Prostate gland (tissue), 2 donors: ENCODE measurements around the gene EGR1. TPM values are rescaled to one million over a fixed set of nuclear protein-coding genes. Genes with fewer than 3 reads are reported as not detected.

Experiments
- DNase-seq: peaks from one replicate; pipeline ENCODE4 v3.0.0-alpha.2; 2019; ENCODE audit warnings: low spot score
- H3K27ac ChIP-seq, 2 donors: fragments of 200-600 bp; sonication (generic); 2 replicates each; pipeline ENCODE4 v1.5.1; 2017 to 2019
- H3K27me3 ChIP-seq: fragments of 200-600 bp; sonication (generic); replicated peaks from 2 replicates; pipeline ENCODE4 v1.5.1; 2019; ENCODE audit not compliant: insufficient read depth
- H3K36me3 ChIP-seq, 2 donors: fragments of 200-600 bp; sonication (generic); 1 replicate in 1 of 2; 2 replicates in 1 of 2; pipeline versions ENCODE4 v1.5.1 to v1.8.1; 2017 to 2019
- H3K4me1 ChIP-seq: fragments of 200-600 bp; sonication (generic); replicated peaks from 2 replicates; pipeline ENCODE4 v1.5.1; 2019
- H3K4me3 ChIP-seq, 2 donors: fragments of 200-600 bp; sonication (generic); 2 replicates each; pipeline ENCODE4 v1.5.1; 2017 to 2019
- H3K9me3 ChIP-seq: fragments of 200-600 bp; sonication (generic); 2 replicates; pipeline ENCODE4 v1.5.1; 2017
- POLR2A ChIP-seq: fragments of 450-650 bp; IDR thresholded peaks from one replicate; pipeline ENCODE4 v1.6.1; 2016; ENCODE audit warnings: antibody characterized with exemption, mild to moderate bottlenecking
- POLR2AphosphoS5 ChIP-seq: sonication (generic); formaldehyde crosslinking; IDR thresholded peaks from one replicate; pipeline ENCODE4 v1.6.1; 2017; ENCODE audit warnings: antibody characterized with exemption
- WGBS: methylation state at CpG from one replicate; pipeline ENCODE4 v1.1.5; 2018; 5-methylcytosine and 5-hydroxymethylcytosine counted together
- intact Hi-C: fragments of 100-400 bp; cut with DNase I; formaldehyde crosslinking; loops from one replicate; pipeline ENCODE4 v1.14.2; 2022
- total RNA-seq, 2 donors: library from RNA; depleted of rRNA; stranded (reverse); fragments of >200 nt; gene quantifications; one replicate each; pipeline ENCODE4 v1.1.0, GENCODE V29; 2016
- TF ChIP-seq, protein P1 (sequence below), 4 experiments: fragments of 200-600 bp in 2 of 4; fragments of 450-650 bp in 2 of 4; sonication (generic) in 2 of 4; IDR thresholded peaks; 1 replicate in 3 of 4; 2 replicates in 1 of 4; pipeline ENCODE4 v1.5.1; 2016 to 2019; ENCODE audit warnings: antibody characterized with exemption in 4 of 4, mild to moderate bottlenecking in 2 of 4, moderate library complexity in 2 of 4

Gene EGR1
- total RNA-seq, 2 donors from 2014 or later = 12.2 to 19.5 TPM

DNA sequence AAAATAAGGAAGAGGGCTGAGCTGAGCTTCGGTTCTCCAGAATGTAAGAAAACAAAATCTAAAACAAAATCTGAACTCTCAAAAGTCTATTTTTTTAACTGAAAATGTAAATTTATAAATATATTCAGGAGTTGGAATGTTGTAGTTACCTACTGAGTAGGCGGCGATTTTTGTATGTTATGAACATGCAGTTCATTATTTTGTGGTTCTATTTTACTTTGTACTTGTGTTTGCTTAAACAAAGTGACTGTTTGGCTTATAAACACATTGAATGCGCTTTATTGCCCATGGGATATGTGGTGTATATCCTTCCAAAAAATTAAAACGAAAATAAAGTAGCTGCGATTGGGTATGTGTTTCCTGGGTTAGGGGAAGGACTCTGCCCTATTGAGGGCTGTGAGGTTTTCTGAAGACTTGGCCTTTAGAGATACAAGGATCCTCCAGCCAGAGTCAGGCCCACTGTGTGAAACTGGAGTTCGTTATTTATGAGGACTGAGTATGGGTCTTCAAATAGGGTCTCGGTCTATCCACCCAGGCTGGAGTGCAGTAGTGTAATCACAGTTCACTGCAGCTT, 3.8 kb downstream of the EGR1 start:
- DNase-seq = no peak
- Histone ChIP-seq H3K36me3 (no peaks in the 10 kb centered on the region), H3K9me3 (no peaks in the 10 kb centered on the region), H3K27me3 (no peaks in the 10 kb centered on the region), H3K4me3 (no peak overlapping the region), H3K4me1 (no peaks in the 10 kb centered on the region), H3K27ac (no peak overlapping the region)
- TF ChIP-seq POLR2AphosphoS5 (no peak), POLR2A (no peak)
- TF ChIP-seq, protein P1, sequence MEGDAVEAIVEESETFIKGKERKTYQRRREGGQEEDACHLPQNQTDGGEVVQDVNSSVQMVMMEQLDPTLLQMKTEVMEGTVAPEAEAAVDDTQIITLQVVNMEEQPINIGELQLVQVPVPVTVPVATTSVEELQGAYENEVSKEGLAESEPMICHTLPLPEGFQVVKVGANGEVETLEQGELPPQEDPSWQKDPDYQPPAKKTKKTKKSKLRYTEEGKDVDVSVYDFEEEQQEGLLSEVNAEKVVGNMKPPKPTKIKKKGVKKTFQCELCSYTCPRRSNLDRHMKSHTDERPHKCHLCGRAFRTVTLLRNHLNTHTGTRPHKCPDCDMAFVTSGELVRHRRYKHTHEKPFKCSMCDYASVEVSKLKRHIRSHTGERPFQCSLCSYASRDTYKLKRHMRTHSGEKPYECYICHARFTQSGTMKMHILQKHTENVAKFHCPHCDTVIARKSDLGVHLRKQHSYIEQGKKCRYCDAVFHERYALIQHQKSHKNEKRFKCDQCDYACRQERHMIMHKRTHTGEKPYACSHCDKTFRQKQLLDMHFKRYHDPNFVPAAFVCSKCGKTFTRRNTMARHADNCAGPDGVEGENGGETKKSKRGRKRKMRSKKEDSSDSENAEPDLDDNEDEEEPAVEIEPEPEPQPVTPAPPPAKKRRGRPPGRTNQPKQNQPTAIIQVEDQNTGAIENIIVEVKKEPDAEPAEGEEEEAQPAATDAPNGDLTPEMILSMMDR (IDR thresholded peaks at IDR 0.05) = no peak
- intact Hi-C loops = no loop called here
- 80% methylated on average over 8 of the region's 8 CpGs for WGBS

DNA sequence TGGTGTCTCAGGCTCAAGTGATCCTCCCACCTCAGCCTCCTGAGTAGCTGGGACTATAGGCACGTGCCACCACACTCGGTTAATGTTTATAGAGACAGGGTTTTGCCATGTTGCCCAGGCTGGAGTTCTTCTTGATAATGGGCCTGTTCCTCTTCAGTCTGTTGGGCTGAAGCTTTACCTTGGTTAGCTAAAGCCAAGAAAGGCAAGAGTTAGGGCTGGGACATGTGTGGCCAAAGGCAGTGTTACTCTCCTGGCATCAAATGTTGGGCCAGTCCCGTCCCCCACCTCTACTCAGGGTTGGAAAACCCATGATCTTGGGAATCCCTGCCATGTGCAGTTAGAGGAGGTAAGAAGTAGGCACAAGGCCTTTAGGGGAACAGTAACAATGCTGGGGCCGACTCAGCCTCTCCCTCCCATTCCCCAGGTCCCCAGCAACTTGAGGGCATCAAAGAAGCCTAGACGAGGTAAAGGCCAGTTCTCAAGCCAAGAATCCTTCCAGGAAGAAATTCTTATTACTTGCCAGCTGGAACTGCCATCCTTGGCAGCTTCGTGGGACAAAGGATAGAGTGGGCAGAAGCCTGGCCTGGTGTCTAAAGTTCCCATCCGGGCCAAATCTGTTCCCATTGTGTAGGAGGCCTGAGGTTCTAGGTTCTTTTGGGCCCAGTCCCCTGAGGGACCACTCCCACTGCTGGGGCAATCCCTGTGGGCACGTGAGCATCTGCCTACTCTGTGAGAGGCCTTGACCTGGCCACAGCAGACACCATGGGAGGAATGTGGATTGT, 4.5 kb downstream of the EGR1 start:
- Histone ChIP-seq H3K36me3 (no peaks in the 10 kb centered on the region), H3K27ac (peak overlapping the region; percentile 4 to 36), H3K9me3 (no peaks in the 10 kb centered on the region), H3K27me3 (no peaks in the 10 kb centered on the region), H3K4me1 (no peaks in the 10 kb centered on the region), H3K4me3 (no peak overlapping the region)
- peak; percentile 7 for TF ChIP-seq POLR2AphosphoS5
- TF ChIP-seq POLR2A = no peak
- TF ChIP-seq, protein P1 (IDR thresholded peaks at IDR 0.05) = no peak
- intact Hi-C loops = no loop called here
- DNase-seq = no peak
- 58% methylated on average over 8 of the region's 8 CpGs for WGBS

DNA sequence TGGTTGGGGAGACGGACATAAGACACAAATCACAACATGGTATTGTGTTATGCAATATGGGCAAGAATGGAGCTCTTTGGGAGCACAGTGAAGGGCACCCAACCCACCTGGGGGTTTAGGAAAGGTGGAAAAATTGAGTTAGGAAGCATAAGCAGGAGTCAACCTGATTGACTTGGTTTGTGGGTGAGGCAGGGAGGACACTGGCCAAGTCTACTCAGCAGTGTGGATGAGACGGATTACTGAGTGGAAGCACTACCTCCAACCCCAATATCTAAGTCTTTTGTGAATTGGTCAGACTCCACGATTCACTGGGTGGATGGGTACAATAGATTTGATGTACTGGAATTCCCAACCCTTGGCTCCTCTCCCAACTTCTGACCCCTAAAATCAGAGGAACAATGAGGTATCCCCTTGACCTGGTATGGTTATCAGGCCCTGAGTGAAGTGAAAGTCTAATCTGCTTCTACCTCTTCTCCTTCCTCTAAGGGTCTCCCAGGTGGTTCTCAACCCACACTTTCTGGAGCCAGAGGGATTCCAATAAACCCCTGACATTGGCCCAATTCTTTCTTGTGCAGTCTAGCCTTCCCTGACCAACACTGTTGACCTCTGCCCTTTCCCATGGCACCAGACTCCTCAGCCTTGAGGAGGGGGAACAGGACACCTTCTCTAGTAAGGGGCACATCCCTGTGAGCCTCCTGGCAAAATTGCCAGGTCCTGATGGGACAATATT, 5.2 kb downstream of the EGR1 start:
- Histone ChIP-seq H3K4me3 (no peak overlapping the region), H3K9me3 (no peaks in the 10 kb centered on the region), H3K27ac (peak overlapping the region; percentile 4 to 36), H3K27me3 (no peaks in the 10 kb centered on the region), H3K36me3 (no peaks in the 10 kb centered on the region), H3K4me1 (no peaks in the 10 kb centered on the region)
- WGBS = 88% methylated on average over 3 of the region's 3 CpGs
- intact Hi-C loops = no loop called here
- no peak for TF ChIP-seq POLR2AphosphoS5
- TF ChIP-seq, protein P1 (IDR thresholded peaks at IDR 0.05) = no peak
- TF ChIP-seq POLR2A = no peak
- DNase-seq = no peak

DNA sequence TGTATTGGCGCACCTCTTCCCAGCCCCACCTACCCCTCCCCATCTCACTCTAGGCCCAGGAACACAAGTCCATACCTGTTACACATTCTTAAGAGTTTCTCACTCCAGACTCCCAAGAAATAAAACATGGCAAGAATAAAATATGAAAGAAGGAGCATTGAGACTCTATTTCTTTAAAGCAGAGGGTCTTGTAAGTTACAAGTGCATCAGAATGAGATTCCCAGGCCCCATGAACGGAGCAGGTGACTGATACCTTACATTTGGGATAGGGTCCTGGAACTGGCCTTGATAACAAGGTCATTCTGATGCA, 5.7 kb downstream of the EGR1 start:
- H3K27ac ChIP-seq = peak overlapping the region in 1 of 2 donors; percentile 4
- TF ChIP-seq POLR2AphosphoS5 (peak; percentile 27), POLR2A (no peak)
- TF ChIP-seq, protein P1 (IDR thresholded peaks at IDR 0.05) = no peak
- intact Hi-C loops = no loop called here
- H3K9me3 ChIP-seq = no peaks in the 10 kb centered on the region
- H3K4me1 ChIP-seq = no peaks in the 10 kb centered on the region
- no peak overlapping the region for H3K4me3 ChIP-seq
- WGBS = 65% methylated on average over 2 of the region's 2 CpGs
- no peaks in the 10 kb centered on the region for H3K27me3 ChIP-seq
- H3K36me3 ChIP-seq = no peaks in the 10 kb centered on the region
- DNase-seq = no peak
